ENCODE results near the gene ZBTB21. TPM values are rescaled to one million over a fixed set of nuclear protein-coding genes. Genes with fewer than 3 reads are reported as not detected.

The ZBTB21 gene
- total and polyA plus RNA-seq, 2 of the 8 experiments (the other 6 are each of a cell fraction or from before 2014, with no cell fraction given) = 3.9 to 17.8 TPM

DNA sequence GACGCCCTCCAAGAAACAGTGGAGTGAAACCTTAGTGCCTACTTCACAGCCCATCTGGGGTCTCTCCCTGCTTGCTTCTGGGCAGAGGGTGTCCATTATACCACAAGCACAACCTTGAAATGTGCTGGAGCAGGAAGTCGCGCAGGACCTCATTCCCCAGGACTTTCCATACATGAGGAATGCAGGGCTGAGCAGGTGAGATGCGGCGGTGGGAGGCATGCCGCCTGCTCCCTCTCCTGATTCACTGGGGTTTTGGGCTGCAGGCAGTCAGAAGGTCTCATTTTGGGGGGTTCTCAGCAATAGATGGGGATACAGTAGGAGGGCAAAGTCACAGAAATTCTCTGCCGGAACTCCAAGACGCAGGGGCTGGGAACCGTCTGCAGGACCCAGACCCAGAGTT lies 45.3 kb upstream of the ZBTB21 start:
- no peak for DNase-seq (ENCODE audit: low read depth in 1 of 2, low spot score in 2 of 2)
- ChIA-PET CTCF (ENCODE audit: partially characterized antibody) (no interaction called here), POLR2A (ENCODE audit: partially characterized antibody) (no interaction called here)
- H4K91ac ChIP-seq (replicated peaks; ENCODE audit: insufficient read length, low read length) = no peak overlapping the region
- H3K79me2 ChIP-seq (ENCODE audit: control insufficient read depth in 1 of 2, insufficient read depth in 2 of 2, low read length in 2 of 2) = no peaks in the 10 kb centered on the region
- no peak for FAIRE-seq
- no peak overlapping the region for H3K14ac ChIP-seq (ENCODE audit: insufficient read length)
- H2BK12ac ChIP-seq (ENCODE audit: low read depth, low read length) = no peak overlapping the region
- no peak overlapping the region for H3K4me3 ChIP-seq (ENCODE audit: extremely low read depth in 1 of 4, insufficient read depth in 2 of 4, low read depth in 3 of 4, low read length in 4 of 4)
- no peaks in the 10 kb centered on the region for H4K20me1 ChIP-seq (replicated peaks in 1 of 2; ENCODE audit: control insufficient read depth in 1 of 2, insufficient read depth in 2 of 2, low read length in 2 of 2)
- H3K9ac ChIP-seq (replicated peaks in 1 of 4; ENCODE audit: extremely low read depth in 1 of 4, low read depth in 3 of 4, low read length in 3 of 4) = no peak overlapping the region
- H3K9me3 ChIP-seq (ENCODE audit: insufficient read depth in 2 of 2, low read depth in 1 of 2, low read length in 1 of 2) = peaks cover 0 to 2% of the 10 kb centered on the region in 2 experiments; a peak in 1 of 4 replicates
- no peaks in the 10 kb centered on the region for H3K79me1 ChIP-seq (ENCODE audit: low read depth, low read length)
- H4K5ac ChIP-seq (ENCODE audit: insufficient read length, low read depth, low read length) = no peak overlapping the region
- no peak overlapping the region for H2BK5ac ChIP-seq (ENCODE audit: low read depth, low read length)
- H3K4me1 ChIP-seq (replicated peaks in 1 of 4; ENCODE audit: control insufficient read depth in 3 of 4, insufficient read depth in 4 of 4, low read length in 3 of 4) = peaks cover 0 to 12% (median 3%) of the 10 kb centered on the region in 4 experiments; a peak in 2 of 7 replicates
- no peak overlapping the region for H3K4me2 ChIP-seq (ENCODE audit: insufficient read depth in 1 of 2, low read depth in 2 of 2, low read length in 2 of 2)
- H3K4ac ChIP-seq (replicated peaks; ENCODE audit: insufficient read length, low read depth, low read length) = peak overlapping the region; percentile 49
- no peaks in the 10 kb centered on the region for H3K36me3 ChIP-seq (ENCODE audit: control insufficient read depth in 2 of 4, insufficient read depth in 4 of 4, low read length in 3 of 4)
- no peak overlapping the region for H3K23ac ChIP-seq (ENCODE audit: insufficient read length)
- H2BK120ac ChIP-seq (replicated peaks; ENCODE audit: low read depth, low read length) = no peak overlapping the region
- no peaks in the 10 kb centered on the region for H3K23me2 ChIP-seq (ENCODE audit: low read depth, low read length)
- H3K27me3 ChIP-seq (replicated peaks in 1 of 4; ENCODE audit: control insufficient read depth in 3 of 4, extremely low read depth in 1 of 4, insufficient read depth in 3 of 4, low read length in 3 of 4) = no peaks in the 10 kb centered on the region
- H3K18ac ChIP-seq (ENCODE audit: extremely low read depth, low read length) = no peak overlapping the region
- H2BK15ac ChIP-seq (ENCODE audit: low read length) = no peak overlapping the region
- H3K56ac ChIP-seq (replicated peaks; ENCODE audit: insufficient read length, low read depth, low read length) = no peak overlapping the region
- H3K27ac ChIP-seq (ENCODE audit: low read depth, low read length) = no peak overlapping the region
- no peak overlapping the region for H2AFZ ChIP-seq (ENCODE audit: low read length)
- H4K8ac ChIP-seq (ENCODE audit: extremely low read depth, insufficient read depth, low read length) = no peak overlapping the region
- no peak overlapping the region for H2BK20ac ChIP-seq (ENCODE audit: low read length)
- 84% methylated on average over 8 of the region's 9 CpGs; no CpG with 5 or more reads in 1 of the 2 experiments for WGBS, 2 experiments (ENCODE audit: extremely low coverage in 1 of 2, insufficient coverage in 1 of 2, insufficient read length in 1 of 2, insufficient replicate concordance in 2 of 2, low coverage in 1 of 2, low lambda C conversion rate in 2 of 2, missing lambda C conversion rate in 1 of 2)
- no peak overlapping the region for H2AK5ac ChIP-seq (ENCODE audit: low read depth, low read length)
- TF ChIP-seq JUN (IDR thresholded peaks at IDR 0.05; ENCODE audit: low read depth, low read length) (no peak), TBP (IDR thresholded peaks at IDR 0.05; ENCODE audit: low read depth, low read length) (no peak), MAFK (IDR thresholded peaks at IDR 0.05; ENCODE audit: low read depth, low read length) (no peak), TCF12 (IDR thresholded peaks at IDR 0.05; ENCODE audit: low read depth, low read length) (no peak), EGR1 (IDR thresholded peaks at IDR 0.05; ENCODE audit: borderline replicate concordance, low read depth, low read length) (no peak)
